GM19035 (cell line): ENCODE measurements around the gene LTBP2.

Source experiments
- ATAC-seq: cut with Tn5 transposase; IDR thresholded peaks from one replicate; pipeline ENCODE4 v1.9.1; 2021; ENCODE audit not compliant: unreplicated experiment

Gene LTBP2

DNA sequence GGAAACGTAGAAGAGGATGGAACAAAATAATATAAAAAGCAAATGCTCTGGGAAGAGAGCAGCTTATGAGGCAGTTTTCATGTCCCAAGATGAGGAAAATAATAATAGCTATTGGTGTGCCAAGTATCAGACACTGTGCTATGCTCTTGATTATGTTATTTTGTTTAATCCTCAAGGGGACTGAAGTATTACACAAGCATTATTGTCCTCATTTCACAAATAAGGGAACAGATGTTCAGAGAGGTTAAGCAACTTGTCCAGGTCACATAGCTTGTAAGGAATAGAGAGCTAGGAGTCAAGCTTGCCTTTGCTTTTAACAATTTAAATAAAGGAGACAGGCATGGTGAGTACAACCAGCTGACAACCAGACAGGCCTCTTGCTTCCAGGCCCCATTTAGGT, 26.9 kb upstream of the LTBP2 start:
- ATAC-seq = no peak

DNA sequence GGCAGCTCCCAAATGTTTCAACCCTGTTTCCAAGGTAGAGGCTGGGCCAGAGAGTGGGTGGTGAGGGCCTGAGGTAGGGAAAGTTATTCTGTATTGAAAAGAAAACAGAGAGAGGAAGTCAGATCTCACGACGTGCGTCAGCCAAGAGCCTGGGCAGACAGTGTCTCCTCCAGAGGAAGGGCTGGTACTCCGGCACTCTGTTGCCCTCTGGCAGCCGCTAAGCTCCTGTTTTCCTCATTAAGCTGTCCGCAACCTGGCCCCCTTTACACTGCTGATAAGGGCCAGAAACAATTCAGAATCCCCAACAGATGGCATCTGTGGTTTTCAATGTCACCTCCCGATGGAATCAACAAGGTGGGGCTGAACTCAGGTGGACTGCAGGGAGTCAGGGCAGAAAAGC, 26.0 kb upstream of the LTBP2 start:
- no peak for ATAC-seq

DNA sequence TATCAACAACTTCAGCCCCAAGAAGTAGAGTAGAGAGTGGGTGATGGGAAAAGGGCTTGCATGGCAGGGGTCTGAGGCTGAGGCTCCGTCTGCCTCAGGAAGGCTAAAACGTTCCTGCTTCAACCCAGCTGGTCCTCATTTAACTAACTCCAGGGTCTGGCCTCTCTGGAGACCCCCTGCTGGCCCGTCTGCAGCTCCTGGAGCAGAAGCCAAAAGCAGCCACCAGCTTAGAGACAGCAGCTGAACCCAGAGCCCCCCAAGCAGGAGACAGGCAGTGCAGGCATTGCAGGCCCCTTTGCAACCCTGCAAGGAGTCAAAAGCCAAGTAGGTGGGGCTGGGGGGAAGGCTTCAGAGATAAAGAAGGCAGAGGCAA, 25.1 kb upstream of the LTBP2 start:
- ATAC-seq = no peak

DNA sequence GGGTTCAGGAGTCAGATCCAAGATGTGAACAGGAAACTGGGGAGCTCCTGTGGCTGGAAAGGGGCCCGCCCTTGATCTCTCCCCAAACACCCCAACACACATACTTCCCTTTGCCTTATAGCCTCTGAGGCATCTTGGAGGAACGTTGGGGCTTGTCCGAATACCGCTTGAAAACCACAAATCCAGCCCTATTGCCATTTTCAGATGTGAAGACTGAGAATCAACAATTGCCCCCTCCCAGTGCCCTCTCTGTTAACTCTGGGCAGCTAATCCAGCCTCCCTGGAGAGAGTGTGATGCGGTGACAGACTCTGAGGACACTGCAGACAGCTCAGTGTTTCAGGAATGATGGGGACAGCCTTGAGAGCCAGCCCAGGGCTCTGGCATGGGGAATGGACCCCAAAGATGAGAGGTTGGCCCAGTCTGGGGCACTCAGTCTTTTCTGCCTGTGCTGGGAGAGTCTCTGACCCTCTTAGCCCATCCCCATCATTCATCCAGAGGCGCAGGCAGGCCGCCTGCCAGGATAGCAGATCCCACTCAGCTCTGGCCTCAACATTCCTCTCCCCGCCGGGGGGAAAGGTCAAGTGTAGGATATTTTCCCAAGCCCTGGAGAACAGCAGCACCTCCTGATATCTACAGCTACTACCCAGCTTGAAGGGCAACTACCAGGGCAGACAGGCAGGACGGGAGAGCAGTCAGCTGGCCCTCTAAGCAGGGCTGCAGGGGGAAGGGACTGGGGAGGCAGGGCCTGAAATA, 24.6 kb upstream of the LTBP2 start:
- no peak for ATAC-seq

DNA sequence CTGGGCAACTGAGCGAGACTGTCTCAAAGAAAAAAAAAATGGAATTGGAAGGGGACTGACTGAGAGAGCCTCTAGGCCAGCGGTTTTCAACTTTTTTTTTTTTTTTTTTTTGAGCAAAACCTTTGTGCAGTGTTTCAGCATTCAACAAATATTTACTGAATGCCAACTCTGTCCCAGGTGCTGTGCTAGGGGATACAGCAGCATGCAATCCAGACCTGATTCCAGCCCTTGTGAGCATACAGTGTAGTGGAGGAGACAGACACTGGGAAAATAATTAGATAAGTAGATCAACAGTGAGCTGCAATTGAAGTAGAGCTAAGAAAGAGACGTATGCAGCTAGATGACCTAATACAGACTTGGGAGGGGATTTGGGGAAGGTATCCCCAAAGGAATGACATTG, 23.8 kb upstream of the LTBP2 start:
- no peak for ATAC-seq

DNA sequence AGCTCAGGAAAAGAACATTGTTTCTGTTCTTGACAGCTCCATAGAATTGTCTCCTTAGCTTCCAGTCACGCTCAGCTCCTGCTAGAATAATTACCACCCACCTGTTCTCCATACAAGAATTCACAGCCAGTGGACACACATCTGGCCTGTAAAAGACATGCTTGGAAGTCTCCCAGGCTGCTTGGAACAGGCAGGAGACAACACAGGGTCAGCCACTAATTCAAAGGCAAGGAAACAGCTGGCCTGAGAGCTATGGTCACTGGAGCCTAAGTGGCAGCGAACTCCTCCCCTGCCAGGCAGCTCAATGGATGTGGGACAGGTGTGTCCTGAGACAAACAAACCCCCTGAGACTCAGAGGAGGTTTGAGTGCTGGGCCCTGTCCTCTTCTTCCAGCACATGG, 22.9 kb upstream of the LTBP2 start:
- no peak for ATAC-seq

DNA sequence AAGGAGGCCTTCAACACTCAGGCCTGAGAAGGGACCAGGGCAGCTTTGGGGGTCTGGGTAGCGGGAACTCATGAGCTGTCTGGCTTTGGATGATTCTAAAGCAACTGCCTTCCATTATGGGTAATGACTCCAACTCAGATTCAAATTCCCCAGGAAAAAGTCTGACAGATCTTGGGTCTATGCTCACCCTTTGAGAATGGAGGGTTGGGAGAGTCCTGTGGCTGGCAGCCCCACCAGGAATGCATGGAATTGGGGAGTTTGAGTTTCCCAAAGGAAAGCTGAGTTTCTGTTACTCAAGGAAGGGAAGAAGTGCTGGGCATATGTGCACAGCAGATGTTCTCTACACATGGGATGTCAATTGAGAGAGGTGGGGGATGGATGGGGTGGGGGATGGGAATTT, 22.4 kb upstream of the LTBP2 start:
- ATAC-seq = no peak

DNA sequence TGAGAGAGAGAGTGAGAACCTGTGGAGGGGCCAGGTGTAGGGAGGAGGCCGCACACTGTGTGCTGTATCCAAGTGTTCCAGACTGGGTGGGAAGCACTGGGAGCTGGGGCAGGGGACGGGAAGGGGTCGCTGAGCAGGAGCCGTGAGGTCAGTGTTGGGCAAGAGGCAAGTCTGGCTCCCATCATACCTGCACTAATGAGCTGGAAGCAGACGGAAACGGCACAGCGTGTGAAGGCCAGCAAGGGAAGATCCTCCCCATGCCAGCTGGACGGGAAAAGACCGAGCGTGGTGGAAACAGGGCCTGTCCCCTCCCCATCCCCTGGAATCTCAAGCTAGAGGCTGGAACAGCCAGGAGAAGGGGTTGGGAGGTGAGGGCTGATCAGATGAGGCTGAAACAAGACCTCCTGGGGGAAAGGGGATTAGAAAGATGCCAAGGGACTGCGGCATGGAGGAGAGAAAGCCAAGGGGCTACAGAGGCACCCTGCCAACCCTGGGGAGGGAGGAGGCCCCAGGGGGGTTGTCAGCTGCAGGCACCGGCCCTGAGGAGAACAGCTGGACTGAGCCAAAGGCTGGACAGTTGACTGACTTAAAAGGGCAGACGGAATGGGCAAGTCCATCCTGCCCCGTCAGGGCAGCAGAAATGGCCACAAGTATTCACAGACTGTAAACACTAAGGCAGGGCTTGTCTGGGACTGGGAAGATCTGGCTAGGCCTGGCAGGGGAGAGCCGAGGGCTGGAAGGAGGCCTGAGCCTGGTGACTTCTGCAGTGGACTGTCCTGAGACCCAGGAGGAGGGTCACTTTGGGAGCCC, 19.0 kb upstream of the LTBP2 start:
- ATAC-seq = no peak

DNA sequence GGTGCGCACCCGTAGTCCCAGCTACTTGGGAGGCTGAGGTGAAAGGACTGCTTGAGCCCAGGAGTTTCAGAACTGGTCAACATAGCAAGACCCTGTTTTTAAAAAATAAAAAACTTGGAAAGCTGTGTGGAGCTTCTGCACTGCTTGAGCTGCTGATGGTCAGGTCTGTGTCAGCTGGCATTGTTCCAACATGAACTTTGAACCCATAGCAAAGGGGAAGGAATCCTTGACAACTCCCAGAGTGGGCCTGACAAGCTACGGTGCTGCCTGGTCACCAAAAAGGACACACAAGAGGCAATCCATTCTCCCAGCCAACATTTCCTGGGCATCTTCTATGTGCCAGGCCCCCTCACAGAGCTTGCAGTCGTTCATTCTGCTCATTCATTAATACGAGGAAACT, 16.4 kb upstream of the LTBP2 start:
- no peak for ATAC-seq

DNA sequence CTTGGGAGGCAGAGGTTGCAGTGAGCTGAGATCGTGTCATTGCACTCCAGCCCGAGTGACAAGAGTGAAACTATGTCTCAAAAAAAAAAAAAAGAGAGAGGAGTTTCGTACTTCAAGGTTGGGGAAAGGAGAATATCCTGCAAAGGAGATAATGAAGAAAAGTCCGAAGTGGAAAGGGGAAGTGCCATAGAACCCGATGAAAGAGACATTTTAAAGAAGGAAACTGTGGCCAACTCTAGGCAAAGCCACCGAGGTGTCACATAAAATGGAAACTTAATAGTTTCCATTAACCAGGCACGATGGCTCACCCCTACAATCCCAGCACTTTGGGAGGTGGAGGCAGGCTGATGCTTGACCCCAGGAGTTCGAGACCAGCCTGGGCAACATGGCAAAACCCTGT, 15.0 kb upstream of the LTBP2 start:
- ATAC-seq = no peak

DNA sequence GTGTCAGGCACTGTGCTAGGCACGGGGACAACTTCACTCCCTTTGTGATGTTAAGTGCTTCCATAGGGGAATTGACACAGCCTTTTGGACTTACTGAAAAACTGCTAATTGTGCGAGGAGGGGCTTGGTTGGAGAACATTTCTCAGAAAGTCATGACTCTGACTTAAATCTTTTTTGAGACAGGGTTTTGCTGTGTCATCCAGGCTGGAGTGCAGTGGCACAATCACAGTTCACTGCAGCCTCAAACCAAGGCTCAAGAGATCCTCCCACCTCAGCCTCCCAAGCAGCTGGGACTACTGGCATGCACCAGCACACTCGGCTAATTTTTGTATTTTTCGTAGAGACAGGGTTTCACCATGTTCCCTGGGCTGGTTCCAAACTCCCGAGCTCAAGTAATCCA, 10.2 kb upstream of the LTBP2 start:
- ATAC-seq = no peak

DNA sequence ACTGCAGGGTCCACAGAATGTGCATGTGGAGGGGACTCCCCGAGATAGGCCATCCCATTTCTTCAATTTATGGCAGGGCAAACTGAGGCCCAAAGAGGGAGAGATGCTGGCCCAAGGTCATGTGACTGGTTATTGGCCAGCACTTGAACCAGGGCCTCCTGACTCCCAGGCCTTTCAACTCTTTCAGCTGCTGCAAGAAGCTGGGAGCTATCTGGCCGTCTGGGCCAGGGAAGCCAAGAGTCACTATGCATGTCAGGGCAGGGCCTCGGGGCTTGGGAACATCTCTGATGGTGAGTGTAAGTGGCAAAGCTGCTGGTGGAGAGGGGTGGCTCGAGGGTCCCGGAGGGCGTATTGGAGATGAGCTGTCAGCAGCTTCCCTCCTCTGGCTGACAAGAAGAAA, 9.5 kb upstream of the LTBP2 start:
- no peak for ATAC-seq

DNA sequence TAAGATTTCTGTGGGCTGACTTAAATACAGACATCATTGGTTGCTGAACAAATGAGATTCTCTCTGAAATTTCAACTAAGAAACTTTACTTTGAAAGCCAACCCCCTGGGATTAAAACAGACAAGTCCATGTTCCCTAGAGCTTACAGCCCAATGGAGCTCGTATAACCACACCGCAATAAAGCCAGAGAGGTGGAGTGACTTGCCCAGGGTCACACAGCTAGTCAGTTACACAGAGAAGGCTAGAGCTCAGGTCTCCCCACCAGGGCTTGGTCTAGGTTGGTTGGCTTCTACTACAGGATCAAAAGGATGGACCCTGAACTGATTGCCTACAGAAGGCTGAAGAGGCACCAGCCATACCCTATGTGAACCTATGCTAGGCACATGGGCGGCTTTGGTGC, 8.9 kb upstream of the LTBP2 start:
- ATAC-seq = no peak

DNA sequence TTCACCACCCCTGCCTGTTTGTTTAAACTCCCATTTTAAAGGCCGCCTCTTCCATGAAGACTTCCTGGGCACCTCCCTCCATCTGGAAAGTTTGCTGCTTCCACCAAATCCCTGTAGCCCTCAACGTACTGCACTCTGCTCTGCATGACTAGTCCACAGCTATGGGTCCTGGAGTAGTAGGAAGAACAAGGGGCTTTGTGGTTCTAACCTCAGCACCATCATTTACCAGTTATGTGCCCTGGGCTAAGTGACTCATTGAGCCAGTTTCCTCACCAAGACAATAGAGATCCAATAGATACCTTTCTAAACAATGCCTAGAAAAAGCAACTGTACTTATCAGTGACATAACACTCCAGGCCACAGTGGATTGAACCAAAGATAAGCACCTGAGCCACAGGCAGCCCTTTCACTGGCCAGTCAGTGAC, 8.5 kb upstream of the LTBP2 start:
- ATAC-seq = no peak

DNA sequence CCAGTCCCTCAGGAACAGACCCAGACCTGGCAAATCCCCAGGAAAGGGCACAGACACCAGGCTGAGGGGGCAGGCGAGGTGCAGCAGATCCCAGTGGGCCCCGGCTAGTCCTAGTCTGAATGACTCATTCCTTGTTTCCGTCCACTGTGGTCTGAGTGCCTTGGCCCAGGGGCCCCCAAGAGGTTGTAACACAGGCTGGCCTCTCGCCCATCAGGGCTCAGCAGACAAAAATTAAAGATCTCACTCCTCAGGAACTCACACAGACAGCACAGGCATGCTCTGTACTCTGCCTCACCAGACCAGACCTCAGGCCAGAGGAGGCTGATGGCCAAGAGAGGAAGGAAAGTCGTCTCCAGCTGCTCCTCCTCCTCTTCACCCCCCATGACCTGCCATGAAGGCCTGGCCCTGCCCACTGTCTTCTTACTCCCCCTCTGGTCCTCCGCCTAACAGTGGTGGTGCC, 7.7 kb upstream of the LTBP2 start:
- ATAC-seq = no peak

DNA sequence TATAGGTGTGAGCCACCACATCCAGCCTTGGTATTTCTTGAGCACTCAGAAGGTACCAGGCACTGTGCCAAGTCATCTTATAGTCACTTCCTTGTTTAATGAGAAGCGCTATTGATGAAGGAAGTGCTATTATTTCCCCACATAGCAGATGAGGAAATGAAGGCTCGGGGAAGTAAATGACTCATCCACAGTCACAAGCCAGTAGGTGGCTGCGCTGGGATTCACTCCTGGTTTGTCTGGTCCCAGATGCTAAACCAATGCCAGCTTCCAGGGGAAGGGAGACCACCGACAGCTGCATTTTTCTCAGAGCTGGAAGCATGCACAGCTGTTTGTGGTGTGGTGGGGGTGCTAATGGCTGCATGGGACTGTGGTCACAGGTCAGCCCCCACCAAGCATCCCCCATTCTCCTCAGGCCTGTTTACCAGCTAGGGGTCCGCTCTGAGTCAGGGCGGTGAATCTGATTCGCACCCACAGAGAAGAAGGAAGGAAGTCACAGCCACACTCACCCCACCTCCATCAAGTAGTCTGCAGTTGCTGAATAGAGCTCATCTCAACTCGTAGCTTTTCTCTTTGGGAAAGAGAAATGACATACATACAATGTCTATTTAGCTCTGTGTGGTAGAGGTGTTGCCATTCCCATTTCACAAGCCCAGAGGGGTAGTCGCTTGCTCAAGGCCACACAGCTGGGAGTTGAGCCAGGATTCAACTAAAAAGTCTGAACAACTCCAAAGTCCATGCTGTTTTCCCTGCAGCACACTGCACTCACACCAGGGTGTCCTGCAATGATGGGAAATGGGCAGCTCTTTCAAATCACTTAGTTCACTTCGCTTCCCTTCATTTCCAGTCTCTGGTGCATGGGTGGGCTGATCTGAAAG, 6.3 kb upstream of the LTBP2 start:
- ATAC-seq = no peak

DNA sequence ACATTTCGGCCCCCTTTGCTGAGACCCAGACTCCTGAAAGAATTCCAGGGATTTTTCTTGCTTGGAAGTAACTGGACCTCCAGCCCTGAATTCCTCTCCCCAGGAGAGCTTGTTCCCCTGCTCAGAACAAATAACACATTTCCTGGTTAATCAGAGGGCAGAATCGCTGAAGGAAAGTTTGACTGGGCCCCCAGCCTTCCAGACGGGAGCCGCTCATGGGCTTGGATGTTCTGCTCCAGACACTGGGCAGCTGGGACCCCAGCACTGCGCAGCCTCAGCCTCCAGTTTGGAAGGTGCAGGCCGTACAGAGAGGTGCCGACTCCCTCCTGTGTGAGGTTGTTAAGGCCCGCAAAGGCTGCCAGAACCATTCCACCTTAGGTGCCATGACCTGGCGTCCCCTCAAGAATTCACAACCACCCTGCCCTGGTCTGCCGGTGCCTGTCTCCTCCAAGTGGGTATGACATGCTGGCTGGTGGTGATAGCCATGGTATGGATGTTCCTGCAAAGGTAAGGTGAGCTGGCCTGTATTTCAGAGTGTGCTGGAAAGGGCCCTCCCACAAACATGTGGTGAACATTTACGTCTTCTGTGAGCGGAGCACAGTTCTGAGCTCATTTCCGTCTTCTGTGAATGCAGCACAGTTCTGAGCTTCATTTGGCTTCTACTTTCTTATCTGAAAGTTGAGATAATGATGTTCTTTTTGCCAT, 5.1 kb upstream of the LTBP2 start:
- ATAC-seq = no peak

DNA sequence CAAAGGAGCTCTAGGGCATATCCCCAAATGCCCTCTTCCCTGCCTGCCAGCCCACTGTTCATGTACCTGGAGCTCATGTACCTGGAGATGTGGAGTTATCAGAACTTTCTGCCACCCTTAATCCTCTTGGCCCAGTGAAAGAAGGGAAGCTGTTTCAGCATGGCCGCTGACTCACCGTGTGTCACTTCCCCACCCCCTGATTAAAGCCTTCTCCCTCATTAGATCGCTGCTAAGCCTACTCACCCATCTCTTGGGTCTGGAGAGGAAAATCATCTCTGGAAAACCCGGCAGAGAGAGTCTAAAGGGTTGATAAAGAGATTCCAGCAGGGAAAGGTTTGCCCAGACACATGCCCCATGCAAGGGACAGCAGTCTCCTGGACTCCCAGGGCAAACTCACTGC, 4.5 kb upstream of the LTBP2 start:
- ATAC-seq = no peak

DNA sequence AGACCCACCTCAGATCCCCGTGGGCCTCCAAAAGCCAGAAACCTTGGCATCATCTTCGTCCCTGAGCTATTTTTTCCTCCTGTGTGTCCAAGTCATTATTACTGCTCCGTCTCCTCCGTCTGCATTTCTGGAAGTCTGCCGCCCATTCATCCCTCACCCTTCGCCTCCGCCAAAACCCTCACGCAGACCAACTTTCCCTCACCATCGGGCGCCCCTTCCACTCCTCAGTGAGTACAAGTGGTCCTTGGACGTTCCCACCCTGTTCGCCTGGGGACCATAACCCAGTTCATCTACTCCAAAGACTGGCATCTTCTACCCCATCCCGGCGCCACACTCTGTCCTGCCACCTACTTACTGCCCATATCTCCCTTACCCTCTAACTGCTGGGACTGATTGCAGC, 3.7 kb upstream of the LTBP2 start:
- no peak for ATAC-seq

DNA sequence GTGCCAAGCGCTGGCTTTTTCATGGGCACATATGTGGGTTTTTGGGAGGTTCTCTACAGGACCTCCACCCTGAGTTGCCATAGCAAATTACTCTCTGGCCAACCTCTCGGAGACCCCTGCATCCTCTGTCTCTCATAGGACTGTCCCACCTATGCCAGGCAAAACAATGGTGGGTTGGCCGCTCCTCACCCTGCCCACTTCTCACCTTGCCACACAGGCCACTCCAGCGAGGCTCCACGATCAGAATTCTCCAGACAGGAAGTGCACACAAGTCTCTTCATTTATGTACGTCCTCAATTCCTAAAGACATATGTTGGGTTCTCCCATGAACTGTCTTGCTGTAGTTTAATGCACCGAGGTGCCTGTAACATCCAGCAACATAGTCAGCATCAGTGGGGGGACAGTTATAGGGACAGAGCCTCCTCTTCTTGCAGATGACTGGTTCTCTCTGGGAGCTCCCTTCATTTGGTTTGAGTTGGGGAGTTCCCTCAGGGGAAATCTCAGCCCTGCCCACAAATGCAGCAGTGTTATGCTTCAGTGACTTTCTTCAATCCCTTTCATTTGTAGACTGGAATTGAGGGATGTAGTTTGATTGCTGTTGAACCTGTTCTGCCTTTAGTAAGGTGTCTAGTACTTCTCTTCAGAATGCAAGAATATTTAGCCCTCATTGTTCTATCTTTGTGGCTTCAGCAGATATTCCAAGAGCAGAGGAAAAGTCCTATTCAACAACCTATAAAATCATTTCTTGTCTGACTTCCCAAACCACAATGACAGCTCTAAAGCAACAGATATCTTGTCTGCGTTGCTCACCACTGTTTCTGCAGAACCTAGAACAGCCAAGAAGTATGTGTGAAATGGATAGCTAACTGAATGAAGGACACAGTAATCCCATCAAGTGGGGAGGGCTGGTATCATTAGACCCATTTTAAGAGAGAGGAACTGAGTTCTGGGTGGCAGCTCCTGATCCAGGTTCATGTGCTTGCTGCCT, 2.8 kb upstream of the LTBP2 start:
- ATAC-seq = no peak
